ENCODE data around the gene TCEANC2.

- TF ChIP-seq, protein P1, sequence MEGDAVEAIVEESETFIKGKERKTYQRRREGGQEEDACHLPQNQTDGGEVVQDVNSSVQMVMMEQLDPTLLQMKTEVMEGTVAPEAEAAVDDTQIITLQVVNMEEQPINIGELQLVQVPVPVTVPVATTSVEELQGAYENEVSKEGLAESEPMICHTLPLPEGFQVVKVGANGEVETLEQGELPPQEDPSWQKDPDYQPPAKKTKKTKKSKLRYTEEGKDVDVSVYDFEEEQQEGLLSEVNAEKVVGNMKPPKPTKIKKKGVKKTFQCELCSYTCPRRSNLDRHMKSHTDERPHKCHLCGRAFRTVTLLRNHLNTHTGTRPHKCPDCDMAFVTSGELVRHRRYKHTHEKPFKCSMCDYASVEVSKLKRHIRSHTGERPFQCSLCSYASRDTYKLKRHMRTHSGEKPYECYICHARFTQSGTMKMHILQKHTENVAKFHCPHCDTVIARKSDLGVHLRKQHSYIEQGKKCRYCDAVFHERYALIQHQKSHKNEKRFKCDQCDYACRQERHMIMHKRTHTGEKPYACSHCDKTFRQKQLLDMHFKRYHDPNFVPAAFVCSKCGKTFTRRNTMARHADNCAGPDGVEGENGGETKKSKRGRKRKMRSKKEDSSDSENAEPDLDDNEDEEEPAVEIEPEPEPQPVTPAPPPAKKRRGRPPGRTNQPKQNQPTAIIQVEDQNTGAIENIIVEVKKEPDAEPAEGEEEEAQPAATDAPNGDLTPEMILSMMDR (IDR thresholded peaks at IDR 0.05), result no peak
- TF ChIP-seq POLR2A (IDR thresholded peaks at IDR 0.05), result no peak
These were observed 91.0 kb downstream of the TCEANC2 start for GRCh38 chr1:54144366-54144765.
